ENCODE results near the gene FOS. TPM values are rescaled to one million over a fixed set of nuclear protein-coding genes. Genes with fewer than 3 reads are reported as not detected.
A peak's percentile ranks its signal among the peaks of the same experiment; 100 is the strongest.
"Not testable (repeated sequence)": the region's sequence is repeated elsewhere in the genome, so short reads cannot be mapped to it uniquely, and the experiment has no call there.

FOS gene
- total RNA-seq (2014; rRNA removed; shearing (Covaris generic); ENCODE audit: low replicate concordance) = 4.5 and 12.6 TPM in 2 replicates

DNA sequence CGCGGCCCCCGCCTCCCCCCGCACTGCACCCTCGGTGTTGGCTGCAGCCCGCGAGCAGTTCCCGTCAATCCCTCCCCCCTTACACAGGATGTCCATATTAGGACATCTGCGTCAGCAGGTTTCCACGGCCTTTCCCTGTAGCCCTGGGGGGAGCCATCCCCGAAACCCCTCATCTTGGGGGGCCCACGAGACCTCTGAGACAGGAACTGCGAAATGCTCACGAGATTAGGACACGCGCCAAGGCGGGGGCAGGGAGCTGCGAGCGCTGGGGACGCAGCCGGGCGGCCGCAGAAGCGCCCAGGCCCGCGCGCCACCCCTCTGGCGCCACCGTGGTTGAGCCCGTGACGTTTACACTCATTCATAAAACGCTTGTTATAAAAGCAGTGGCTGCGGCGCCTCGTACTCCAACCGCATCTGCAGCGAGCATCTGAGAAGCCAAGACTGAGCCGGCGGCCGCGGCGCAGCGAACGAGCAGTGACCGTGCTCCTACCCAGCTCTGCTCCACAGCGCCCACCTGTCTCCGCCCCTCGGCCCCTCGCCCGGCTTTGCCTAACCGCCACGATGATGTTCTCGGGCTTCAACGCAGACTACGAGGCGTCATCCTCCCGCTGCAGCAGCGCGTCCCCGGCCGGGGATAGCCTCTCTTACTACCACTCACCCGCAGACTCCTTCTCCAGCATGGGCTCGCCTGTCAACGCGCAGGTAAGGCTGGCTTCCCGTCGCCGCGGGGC is at the start of gene FOS:
Gene FOS, plus strand, starts transcription at position 407 of the 731 bp plus-strand sequence. Its CDS starts 155 bp downstream, at position 562.
- DNase-seq (ENCODE audit: low read depth) = peak; percentile 87
- in situ Hi-C loops (cut with HindIII; ENCODE audit: low pct_unique_long_range_greater_than_20kb, low sequenced_read_pairs) = no loop called here

DNA sequence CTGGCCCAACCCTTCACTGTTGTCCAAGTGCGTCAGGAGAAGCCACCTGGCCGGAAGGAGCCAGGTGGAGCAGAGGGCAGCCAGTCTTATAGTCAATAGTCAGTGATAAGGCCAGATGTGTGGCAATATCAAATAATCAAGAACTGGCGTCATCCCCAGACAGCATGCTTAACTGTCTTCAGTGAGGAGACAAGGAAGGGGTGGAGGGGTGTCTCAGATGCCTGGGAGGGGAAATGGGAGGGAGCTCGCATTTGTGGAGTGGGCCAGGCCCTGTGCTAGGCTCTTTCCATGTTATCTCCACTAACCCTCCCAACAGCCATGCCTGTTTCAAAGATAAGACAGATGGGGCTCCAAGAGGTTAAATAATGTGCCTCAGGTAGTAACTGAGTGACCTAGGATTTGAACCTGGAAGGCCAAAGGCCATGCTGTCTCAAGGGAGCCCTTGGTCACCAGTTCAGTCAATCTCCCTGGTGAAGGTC is 48.9 kb upstream of the FOS start:
- DNase-seq (ENCODE audit: low read depth) = no peak
- in situ Hi-C loops (cut with HindIII; ENCODE audit: low pct_unique_long_range_greater_than_20kb, low sequenced_read_pairs) = no loop called here

DNA sequence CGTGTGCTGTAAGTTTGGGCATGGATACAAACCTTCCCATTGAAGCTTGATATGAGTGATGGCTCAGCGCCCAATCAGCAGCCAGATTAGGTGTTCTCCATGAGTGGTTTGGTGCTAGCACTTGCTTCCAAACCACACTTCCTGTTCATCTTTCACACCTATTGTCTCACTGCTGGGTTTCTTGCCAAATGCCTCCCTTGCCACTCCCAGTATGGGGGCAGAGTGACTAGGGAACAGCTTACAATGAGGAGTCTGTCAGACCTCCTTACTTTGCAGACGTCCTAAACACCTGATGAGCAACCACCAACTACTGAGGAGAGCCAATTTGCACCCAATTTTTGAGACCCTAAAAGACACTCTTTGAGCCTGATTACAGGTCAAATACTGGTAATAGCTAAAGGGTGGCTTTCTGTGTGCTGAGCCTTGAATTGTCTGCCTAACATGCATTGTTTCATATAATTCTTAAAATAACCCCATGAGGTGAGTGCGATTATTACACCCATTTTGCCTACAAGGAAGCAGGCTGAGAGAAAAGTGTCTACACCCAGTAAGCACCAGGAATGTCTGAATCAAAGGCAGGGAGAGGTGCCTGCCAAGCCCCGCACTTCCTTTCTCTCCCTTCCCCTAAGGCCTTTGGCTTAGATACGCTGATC is 48.4 kb upstream of the FOS start:
- in situ Hi-C loops (cut with HindIII; ENCODE audit: low pct_unique_long_range_greater_than_20kb, low sequenced_read_pairs) = no loop called here
- DNase-seq (ENCODE audit: low read depth) = peak; percentile 69

DNA sequence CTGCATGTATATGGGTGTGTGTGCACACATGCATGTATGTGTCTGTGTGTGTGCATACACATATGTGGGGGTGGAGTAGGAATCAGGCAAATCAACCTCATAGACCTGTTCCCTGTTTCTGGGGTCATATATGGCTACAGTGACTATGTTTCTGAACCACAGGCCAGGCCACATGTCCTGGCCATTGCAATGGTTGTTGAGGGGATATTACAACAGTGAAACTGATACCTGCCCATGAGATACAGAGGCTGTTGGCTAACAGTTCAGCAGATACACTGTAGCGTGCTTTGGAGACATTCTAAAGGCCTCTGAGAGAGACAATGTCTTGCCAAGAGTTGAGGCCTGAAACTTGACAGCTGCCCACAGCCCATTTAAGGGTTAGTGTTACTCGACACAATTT is 47.3 kb upstream of the FOS start:
- in situ Hi-C loops (cut with HindIII; ENCODE audit: low pct_unique_long_range_greater_than_20kb, low sequenced_read_pairs) = no loop called here
- DNase-seq (ENCODE audit: low read depth) = no peak

DNA sequence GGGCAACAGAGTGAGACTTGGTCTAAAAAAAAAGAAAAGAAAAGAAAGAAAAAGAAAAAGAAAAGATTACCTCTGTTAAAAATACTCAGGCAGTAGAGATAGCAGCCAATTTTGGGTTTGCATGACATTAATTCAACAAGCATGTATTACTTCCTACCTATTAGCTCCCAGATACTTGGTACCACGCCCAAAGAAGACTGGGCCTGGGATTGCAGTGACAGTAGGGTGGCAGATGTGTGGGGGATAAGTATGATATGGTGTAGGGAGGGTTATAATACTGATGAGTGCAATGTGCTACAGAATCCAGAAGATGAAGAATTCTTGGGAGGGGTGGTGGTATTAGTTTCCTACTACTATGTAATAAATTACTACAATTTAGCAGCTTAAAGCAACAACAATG is 46.4 kb upstream of the FOS start:
- no peak for DNase-seq (ENCODE audit: low read depth)
- in situ Hi-C loops (cut with HindIII; ENCODE audit: low pct_unique_long_range_greater_than_20kb, low sequenced_read_pairs) = no loop called here

DNA sequence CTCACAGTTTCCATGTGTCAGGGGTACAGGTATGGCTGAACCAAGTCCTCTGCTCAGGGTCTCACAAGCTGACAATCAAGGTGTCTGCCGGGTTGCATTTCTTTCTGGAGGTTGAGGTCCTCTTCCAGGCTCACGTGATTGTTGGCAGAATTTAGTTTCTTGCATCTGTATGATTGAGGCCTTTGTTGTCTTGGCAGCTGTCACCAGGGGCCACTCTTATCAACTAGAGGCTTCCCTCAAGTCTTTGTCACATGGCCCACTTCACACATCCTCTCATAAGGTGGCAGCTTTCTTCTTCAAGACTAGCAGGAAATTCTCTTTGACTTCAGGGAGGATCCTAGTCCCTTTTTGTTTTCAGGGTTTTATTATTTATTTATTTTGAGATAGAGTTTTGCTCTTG is 46.0 kb upstream of the FOS start:
- in situ Hi-C loops (cut with HindIII; ENCODE audit: low pct_unique_long_range_greater_than_20kb, low sequenced_read_pairs) = no loop called here
- no peak for DNase-seq (ENCODE audit: low read depth)

DNA sequence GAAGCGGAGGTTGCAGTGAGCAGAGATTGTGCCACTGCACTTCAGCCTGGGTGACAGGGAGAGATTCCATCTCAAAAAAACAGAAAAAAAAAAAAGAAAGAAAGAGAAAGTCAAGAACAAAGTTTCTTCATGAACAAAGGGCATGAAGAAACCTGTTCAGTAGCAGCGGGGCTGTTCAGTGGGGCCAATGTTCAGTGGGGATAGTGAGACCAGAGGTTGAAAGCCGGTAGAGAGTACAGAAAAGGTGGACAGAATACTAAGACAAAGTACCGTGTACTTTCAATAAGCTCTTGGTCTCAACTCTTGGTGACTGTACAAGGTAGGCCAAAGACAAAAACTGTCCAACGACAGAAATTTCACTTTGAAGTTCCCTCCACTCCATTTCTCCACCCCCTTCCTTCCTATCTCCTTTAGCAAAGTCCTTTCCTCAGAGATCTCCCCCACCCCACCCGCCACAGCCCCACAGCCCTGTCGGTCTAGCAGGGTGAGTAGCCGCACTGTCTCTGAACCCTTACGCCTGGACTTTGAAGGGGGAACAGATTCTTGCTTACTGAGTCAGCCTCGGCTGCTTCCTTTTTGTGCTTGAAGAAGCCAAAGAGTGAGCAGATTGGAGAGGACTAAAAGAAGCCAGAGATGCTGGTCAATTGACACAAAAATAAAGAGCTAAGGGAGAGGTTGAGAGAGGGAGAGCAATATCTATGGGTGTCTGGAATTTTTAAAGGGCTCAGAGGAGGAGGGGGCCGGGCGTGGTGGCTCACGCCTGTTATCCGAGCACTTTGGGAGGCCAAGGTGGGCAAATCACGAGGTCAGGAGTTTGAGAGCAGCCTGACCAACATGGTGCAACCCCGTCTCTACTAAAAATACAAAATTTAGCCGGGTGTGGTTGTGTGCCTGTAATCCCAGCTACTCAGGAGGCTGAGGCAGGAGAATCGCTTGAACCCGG is 44.2 kb upstream of the FOS start:
- no peak for DNase-seq (ENCODE audit: low read depth)
- in situ Hi-C loops (cut with HindIII; ENCODE audit: low pct_unique_long_range_greater_than_20kb, low sequenced_read_pairs) = no loop called here

DNA sequence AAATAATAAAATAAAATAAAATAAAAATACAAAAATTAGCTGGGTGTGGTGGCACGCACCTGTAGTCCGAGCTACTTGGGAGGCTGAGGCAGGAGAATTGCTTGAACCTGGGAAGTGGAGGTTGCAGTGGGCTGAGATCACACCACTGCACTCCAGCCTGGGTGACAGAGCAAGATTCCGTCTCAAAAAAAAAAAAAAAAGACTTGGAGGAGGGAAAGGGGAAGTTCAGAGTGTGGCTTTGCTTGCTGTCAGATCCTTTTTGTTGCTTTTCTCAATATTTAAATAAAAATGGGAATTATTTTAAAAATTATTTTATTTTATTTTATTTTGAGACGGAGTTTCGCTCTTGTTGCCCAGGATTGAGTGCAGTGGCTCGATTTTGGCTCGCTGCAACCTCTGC is 43.4 kb upstream of the FOS start:
- in situ Hi-C loops (cut with HindIII; ENCODE audit: low pct_unique_long_range_greater_than_20kb, low sequenced_read_pairs); DNase-seq (ENCODE audit: low read depth): not testable (repeated sequence)

DNA sequence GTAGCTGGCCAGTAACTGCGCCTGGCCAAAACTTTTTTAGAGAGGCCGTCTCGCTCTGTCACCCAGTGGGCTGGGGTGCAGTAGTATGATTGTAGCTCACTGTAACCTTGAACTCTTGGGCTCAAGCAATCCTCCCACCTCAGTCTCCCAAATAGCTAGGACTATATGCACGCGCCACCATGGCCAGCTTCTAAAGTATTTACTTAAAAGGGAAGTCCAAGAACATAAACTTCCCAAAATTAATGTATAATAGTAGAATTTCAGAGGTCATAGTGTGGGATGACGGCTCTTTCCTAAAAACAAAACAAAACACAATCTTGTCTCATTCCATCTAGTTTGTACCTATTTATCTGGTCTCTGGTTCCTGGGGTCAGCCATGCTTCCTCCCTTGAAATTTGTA is 42.2 kb upstream of the FOS start:
- DNase-seq (ENCODE audit: low read depth) = no peak
- in situ Hi-C loops (cut with HindIII; ENCODE audit: low pct_unique_long_range_greater_than_20kb, low sequenced_read_pairs) = no loop called here

DNA sequence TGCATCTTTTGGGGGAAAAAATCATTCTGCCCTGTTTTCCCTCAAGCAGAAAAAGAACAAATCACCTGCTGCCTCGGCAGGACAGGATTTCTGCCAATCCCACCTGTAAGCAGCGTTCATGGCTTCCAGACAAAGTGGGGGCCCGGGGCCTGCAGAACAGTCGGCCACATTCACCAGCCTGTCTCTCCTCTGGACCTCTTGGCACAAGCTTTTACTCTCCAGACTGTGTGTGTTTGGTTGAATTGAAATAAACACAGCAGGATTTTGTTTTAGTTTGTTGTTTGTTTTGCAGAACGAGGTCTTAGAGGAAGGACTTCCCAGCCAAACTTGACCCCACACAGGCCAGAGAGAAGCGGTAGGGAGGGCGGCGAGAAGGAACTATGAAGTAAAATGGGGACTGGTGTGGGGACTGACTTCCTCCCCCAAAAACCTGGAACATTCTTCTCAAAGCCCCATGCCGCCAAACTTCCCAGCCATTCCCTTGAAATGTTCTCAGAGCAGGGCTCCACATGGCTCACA is 41.7 kb upstream of the FOS start:
- in situ Hi-C loops (cut with HindIII; ENCODE audit: low pct_unique_long_range_greater_than_20kb, low sequenced_read_pairs) = no loop called here
- no peak for DNase-seq (ENCODE audit: low read depth)

DNA sequence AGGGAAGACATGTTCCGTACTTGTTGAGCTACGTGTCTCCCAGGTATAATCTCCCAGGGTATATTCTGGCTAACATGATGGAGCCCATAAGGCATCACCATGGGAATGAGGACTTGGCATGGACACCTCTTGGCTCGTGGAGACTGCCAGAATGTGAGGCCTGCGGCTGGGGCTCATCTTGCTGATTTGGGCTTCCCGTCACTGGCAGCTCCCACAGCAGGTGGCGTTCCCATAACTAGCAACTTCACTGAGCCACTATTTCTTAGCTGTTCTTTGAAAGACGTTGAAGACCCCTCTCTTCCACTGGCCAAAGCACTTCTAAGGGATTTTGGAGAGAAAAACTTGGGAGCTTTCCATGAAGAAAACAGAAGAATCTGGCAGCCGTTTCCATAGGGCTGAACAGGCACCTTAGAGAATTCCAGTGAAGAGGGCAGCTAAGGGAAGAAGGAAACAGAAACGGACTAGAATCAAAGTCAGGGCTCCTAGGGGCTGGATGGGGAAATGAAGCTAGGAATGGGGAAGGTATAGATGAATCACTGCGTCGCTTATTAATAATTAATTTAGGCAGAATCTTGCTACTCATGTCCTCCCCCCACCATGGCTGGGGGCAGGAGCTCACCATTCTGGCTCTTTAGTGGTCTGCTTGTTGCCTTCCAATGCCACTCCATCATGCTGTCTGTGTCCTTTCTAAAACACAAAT is 39.7 kb upstream of the FOS start:
- DNase-seq (ENCODE audit: low read depth) = no peak
- in situ Hi-C loops (cut with HindIII; ENCODE audit: low pct_unique_long_range_greater_than_20kb, low sequenced_read_pairs) = no loop called here

DNA sequence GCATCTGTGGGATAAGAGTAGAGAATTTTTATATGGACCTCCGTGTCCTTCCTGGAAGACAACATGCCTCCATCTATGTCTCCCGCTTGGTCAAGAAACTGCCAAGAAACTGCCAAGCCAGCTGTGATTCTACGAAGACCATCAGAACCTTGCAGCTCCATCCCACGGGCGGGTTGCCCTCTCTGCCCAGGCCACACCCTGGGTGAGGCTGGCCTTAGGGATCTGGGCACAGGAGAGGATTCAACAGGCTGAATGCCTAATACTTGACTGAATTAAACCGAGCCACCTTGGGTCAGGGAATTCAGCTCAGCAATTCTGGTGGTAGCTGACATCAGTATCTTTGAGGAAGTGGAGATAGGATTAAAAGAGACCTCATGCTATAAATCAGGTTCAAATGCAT is 37.8 kb upstream of the FOS start:
- no peak for DNase-seq (ENCODE audit: low read depth)
- in situ Hi-C loops (cut with HindIII; ENCODE audit: low pct_unique_long_range_greater_than_20kb, low sequenced_read_pairs) = no loop called here

DNA sequence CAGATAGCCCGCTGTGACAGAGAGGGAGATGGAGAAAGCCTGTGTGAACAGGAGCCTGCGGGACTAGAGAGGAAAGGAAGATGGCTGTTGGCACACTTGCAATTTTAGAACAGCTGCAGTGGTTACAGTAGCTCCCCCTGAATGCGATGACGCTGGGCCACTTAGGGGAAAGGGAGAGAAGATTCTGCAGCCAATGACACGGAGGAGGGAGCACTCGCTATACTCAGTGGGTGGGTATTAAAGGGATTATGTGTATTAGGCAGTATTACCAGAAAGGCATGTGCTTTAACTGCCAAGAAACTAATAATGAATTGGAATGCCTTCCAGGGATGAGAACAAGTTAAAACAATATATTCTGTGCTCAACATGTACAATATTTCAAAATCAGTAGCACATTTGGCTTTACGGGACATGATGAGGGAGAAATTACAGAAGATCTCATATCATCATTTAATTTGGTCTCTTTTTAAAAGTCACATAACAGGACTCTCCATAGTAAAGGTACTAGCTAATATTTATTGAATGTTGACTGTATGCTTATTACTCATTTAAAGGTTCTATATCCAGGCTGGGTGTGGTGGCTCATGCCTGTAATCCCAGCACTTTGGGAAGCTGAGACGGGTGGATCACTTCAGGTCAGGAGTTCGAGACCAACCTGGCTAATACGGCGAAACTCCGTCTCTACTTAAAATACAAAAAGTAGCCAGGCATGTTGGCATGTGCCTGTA is 35.9 kb upstream of the FOS start:
- DNase-seq (ENCODE audit: low read depth) = no peak
- in situ Hi-C loops (cut with HindIII; ENCODE audit: low pct_unique_long_range_greater_than_20kb, low sequenced_read_pairs) = no loop called here

DNA sequence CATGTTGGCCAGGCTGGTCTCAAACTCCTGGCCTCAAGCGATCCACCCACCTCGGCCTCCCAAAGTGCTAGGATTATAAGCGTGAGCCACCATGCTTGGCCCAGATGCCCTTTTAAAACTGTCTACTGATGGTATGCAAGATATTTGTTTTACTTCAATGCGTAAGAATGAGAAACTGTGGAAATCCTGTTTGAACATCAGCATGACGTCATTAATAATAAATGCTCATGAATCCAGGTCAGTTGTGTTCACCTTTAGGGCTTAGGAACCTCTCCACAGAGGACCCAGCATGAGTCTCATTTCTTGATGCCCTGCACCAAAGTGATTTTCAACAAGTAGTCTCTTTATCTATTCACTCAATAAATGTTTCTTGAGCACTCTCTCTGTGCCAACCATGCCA is 34.5 kb upstream of the FOS start:
- DNase-seq (ENCODE audit: low read depth) = no peak
- in situ Hi-C loops (cut with HindIII; ENCODE audit: low pct_unique_long_range_greater_than_20kb, low sequenced_read_pairs) = no loop called here

DNA sequence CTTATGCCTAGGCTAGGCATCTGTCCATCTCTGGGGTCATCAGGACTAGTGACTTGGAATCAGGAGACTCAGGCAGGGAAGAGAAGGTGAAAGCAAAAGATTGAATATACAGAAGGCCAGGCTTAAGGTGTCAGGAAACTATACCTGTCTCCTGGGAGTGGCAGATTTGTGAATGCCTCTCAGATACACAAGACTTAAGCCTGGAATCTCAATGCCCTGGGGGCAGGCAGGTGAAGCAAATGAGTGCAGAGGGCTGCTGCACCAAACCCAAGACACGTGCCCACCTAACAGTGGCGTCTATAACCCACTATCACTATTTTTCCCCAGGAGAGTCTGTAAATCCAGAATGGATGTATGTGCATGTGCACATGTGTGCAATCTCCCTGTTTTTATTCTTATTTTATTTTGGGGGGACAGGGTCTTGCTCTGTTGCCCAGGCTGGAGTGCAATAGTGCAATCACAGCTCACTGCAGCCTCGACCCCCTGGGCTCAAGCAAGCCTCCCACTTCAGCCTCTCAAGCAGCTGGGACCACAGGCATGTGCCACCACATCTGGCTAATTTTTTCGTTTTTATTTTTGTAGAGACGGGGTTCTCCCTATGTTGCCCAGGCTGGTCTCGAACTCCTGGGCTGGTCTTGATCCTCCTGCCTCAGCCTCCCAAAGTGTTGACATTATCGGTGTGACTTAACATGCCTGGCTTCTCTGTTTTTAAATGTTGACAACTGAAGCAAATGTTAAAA is 31.9 kb upstream of the FOS start:
- in situ Hi-C loops (cut with HindIII; ENCODE audit: low pct_unique_long_range_greater_than_20kb, low sequenced_read_pairs) = no loop called here
- DNase-seq (ENCODE audit: low read depth) = no peak

DNA sequence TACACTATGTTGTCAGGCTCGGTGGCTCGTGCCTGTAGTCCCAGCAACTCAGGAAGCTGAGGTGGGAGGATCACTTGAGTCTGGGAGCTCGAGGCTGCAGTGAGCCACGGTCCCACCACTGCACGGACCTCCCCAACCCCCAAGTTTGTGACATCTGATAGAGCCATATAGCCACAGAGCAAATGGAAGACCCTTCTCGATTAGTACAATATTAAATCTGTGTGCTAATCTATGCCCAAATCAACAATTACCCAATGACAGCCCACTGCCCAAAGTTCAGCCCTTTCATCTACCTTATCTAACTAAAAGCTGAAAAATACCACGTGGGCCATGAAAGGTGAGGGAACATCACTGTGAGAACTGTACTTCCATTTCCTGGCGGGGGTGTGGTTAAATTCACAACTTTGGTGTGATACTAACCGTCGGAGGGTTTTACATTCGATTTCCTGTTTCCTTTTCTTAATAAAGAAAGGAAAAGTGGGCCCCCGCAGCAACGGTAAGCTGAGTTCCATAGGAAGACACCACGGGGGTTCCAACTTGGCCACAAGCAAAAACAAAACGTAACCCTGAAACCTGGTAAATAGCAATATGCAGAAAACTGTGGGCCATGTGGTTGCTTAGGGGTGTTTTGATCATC is 31.2 kb upstream of the FOS start:
- no peak for DNase-seq (ENCODE audit: low read depth)
- in situ Hi-C loops (cut with HindIII; ENCODE audit: low pct_unique_long_range_greater_than_20kb, low sequenced_read_pairs) = no loop called here
